ENCODE data around the gene RTKN. TPM values are rescaled to one million over a fixed set of nuclear protein-coding genes. Genes with fewer than 3 reads are reported as not detected.
A peak's percentile ranks its signal among the peaks of the same experiment; 100 is the strongest.
"Not testable (repeated sequence)": the region's sequence is repeated elsewhere in the genome, so short reads cannot be mapped to it uniquely, and the experiment has no call there.

Gene RTKN
- polyA plus RNA-seq, 1 donor, result 70.4 TPM

GRCh38 chr2:74462054-74462785, 20.5 kb upstream of the RTKN start:
- DNase-seq, result no peak

- DNase-seq, result no peak
These were observed 19.7 kb upstream of the RTKN start for GRCh38 chr2:74461187-74462053.

GRCh38 chr2:74460187-74460586, 18.4 kb upstream of the RTKN start:
- DNase-seq, result not testable (repeated sequence)

- DNase-seq, result not testable (repeated sequence)
These were observed 17.9 kb upstream of the RTKN start for GRCh38 chr2:74459503-74460118.

- no peak for DNase-seq
These were observed 17.2 kb upstream of the RTKN start for GRCh38 chr2:74458938-74459363.

- DNase-seq, result peak; percentile 100
These were observed 16.6 kb upstream of the RTKN start, which contains the start of gene WBP1 for GRCh38 chr2:74458132-74458937. TSS of gene WBP1 (plus strand) at chr2:74458438. CDS start at chr2:74458603, 165 bp downstream.

- DNase-seq, result no peak
These were observed 15.9 kb upstream of the RTKN start for GRCh38 chr2:74457549-74458131.

- no peak for DNase-seq
These were observed 15.4 kb upstream of the RTKN start for GRCh38 chr2:74457129-74457548.

GRCh38 chr2:74454654-74455511, 13.1 kb upstream of the RTKN start, which contains the start of gene INO80B:
TSS of gene INO80B (plus strand) at chr2:74455087. CDS start at chr2:74455117, 30 bp downstream.
- DNase-seq, result peak; percentile 98

- DNase-seq, result no peak
These were observed 8.9 kb upstream of the RTKN start for GRCh38 chr2:74450570-74451190.

GRCh38 chr2:74448771-74449170, 7.0 kb upstream of the RTKN start:
- DNase-seq, result no peak

GRCh38 chr2:74447230-74447999, 5.7 kb upstream of the RTKN start:
- DNase-seq, result no peak

- DNase-seq, result no peak
These were observed 3.0 kb upstream of the RTKN start for GRCh38 chr2:74444498-74445318.

- DNase-seq, result not testable (repeated sequence)
These were observed 953 bp upstream of the RTKN start for GRCh38 chr2:74442483-74443297.

GRCh38 chr2:74441170-74441689, 507 bp downstream of the RTKN start:
- DNase-seq, result no peak

GRCh38 chr2:74440378-74441169, 1.2 kb downstream of the RTKN start:
- peak; percentile 91 for DNase-seq

All from left kidney (tissue), 2 donors.